Ovary (tissue), 9 donors: ENCODE results near the gene OR5D16. TPM values are rescaled to one million over a fixed set of nuclear protein-coding genes. Genes with fewer than 3 reads are reported as not detected.

ENCODE experiments used
- DNase-seq, 5 donors: peaks; one replicate each; pipeline ENCODE4 v3.0.0-alpha.2; 2019 to 2020
- H3K27ac ChIP-seq, 2 donors: fragments of 200-600 bp; one replicate each; pipeline versions ENCODE4 v1.5.1 to v1.8.0; 2019 to 2022
- H3K27me3 ChIP-seq: fragments of 200-600 bp; one replicate; pipeline ENCODE4 v1.8.0; 2022
- H3K36me3 ChIP-seq: fragments of 200-600 bp; sonication (generic); one replicate; pipeline ENCODE4 v1.5.1; 2019
- H3K4me1 ChIP-seq: one replicate; pipeline ENCODE4 v1.8.1; 2013; ENCODE audit warnings: mild to moderate bottlenecking, moderate library complexity; ENCODE audit not compliant: insufficient read depth
- H3K4me3 ChIP-seq: fragments of 200-600 bp; sonication (generic); one replicate; pipeline ENCODE4 v1.5.1; 2017
- H3K9me3 ChIP-seq, 2 donors: fragments of 200-600 bp in 1 of 2; sonication (generic) in 1 of 2; one replicate each; pipeline versions ENCODE4 v1.5.1 to v1.8.1; 2013 to 2019; ENCODE audit warnings: mild to moderate bottlenecking in 1 of 2, moderate library complexity in 1 of 2
- CTCF ChIP-seq, 3 donors: fragments of 450-650 bp in 2 of 3; fragments of 200-600 bp in 1 of 3; IDR thresholded peaks; one replicate each; pipeline versions ENCODE4 v1.5.1 to v1.8.0; 2016 to 2022; ENCODE audit warnings: antibody characterized with exemption in 3 of 3, mild to moderate bottlenecking in 1 of 3
- EP300 ChIP-seq: sonication (generic); formaldehyde crosslinking; IDR thresholded peaks from one replicate; pipeline ENCODE4 v1.6.1; 2017; ENCODE audit warnings: antibody characterized with exemption
- POLR2A ChIP-seq: fragments of 450-650 bp; IDR thresholded peaks from one replicate; pipeline ENCODE4 v1.6.1; 2017; ENCODE audit warnings: antibody characterized with exemption, mild to moderate bottlenecking, moderate library complexity
- WGBS, 3 donors: extraction: QIAGEN DNeasy Blood & Tissue Kit in 1 of 3; methylation state at CpG; one replicate each; pipeline versions ENCODE4 v1.1.5 to v1.1.7; 2013 to 2017; 5-methylcytosine and 5-hydroxymethylcytosine counted together
- intact Hi-C, 4 donors: fragments of 100-400 bp; cut with DNase I; formaldehyde crosslinking; loops; one replicate each; pipeline versions ENCODE4 v1.11.0 to v1.15.1; 2022 to 2023
- polyA plus RNA-seq, 2 donors: library from polyadenylated mRNA; stranded (reverse); fragments of 200-250 nt in 1 of 2; fragments of 350-450 nt in 1 of 2; fragmentation: Illumina TruSeq in 1 of 2; extraction: RNeasy Lipid Tissue Mini Kit (QIAGEN cat#74804) in 1 of 2; gene quantifications; one replicate each; pipeline ENCODE4 v1.2.3, GENCODE V29; 2013 to 2014
- total RNA-seq, 7 donors: library from RNA; depleted of rRNA in 2 of 7; stranded (reverse); fragments of >200 nt in 2 of 7; fragmentation: NEBNext Ultra II Directional in 3 of 7; extraction: Animal tissue kit (Norgen Biotek cat#: 25700) in 3 of 7; gene quantifications; one replicate each; pipeline versions ENCODE4 v1.1.0 to v1.2.4, GENCODE V29; 2016 to 2023
- donor health status: DM: no; HTN: no; CAD: no; lungs with moderate emphysema.
- donor health status: DM: no; HTN: no; CAD: no.
- donor health status: Bipolar disorder and iron deficiency.
- donor health status: DM: yes; HTN: yes; CAD: no.
- donor health status: DM: no; HTN: no; CAD: no.
- donor health status: DM: yes; HTN: yes; CAD: no.

The OR5D16 gene
- total and polyA plus RNA-seq, 9 donors, result not detected

GRCh38 chr11:55811067-55811466 is 27.5 kb upstream of the OR5D16 start, which contains the start of gene OR5L1:
Gene OR5L1 (plus strand): TSS chr11:55811367. CDS start chr11:55811467, 100 bp downstream.
- Histone ChIP-seq H3K27ac (no peak within 1 kb of the TSS), H3K4me1 (no peaks in the 10 kb centered on the region), H3K9me3 (no peaks in the 10 kb centered on the region), H3K36me3 (no peaks in the 10 kb centered on the region), H3K4me3 (no peak within 1 kb of the TSS), H3K27me3 (no peaks in the 10 kb centered on the region)
- intact Hi-C loops, result no loop called here
- WGBS, 3 donors, result 42 to 88% (median 85%) methylated on average over 1 of the region's 1 CpG
- no peak for TF ChIP-seq EP300
- TF ChIP-seq CTCF (IDR thresholded peaks at IDR 0.05), result no peak
- no peak for TF ChIP-seq POLR2A
- DNase-seq, result no peak

- Histone ChIP-seq H3K27ac (no peak within 1 kb of the TSS), H3K4me3 (no peak within 1 kb of the TSS), H3K4me1 (no peaks in the 10 kb centered on the region), H3K9me3 (no peaks in the 10 kb centered on the region), H3K27me3 (no peaks in the 10 kb centered on the region), H3K36me3 (no peaks in the 10 kb centered on the region)
- intact Hi-C loops, result no loop called here
- TF ChIP-seq POLR2A (no peak), CTCF (IDR thresholded peaks at IDR 0.05) (no peak), EP300 (no peak)
- DNase-seq, result no peak
- WGBS, 3 donors, result 80 to 82% (median 80%) methylated on average over 5 of the region's 5 CpGs
These were observed 19.2 kb upstream of the OR5D16 start, which contains the start of gene OR5D18 for GRCh38 chr11:55819330-55819729. Gene OR5D18 (plus strand): TSS chr11:55819630. CDS start chr11:55819630, 0 bp downstream.

GRCh38 chr11:55826919-55827318 is 11.6 kb upstream of the OR5D16 start, which contains the start of gene OR5L2:
Gene OR5L2 (plus strand): TSS chr11:55827219. CDS start chr11:55827219, 0 bp downstream.
- H3K36me3 ChIP-seq, result no peaks in the 10 kb centered on the region
- no peak within 1 kb of the TSS for H3K27ac ChIP-seq
- no peaks in the 10 kb centered on the region for H3K9me3 ChIP-seq
- intact Hi-C loops, result no loop called here
- TF ChIP-seq EP300 (no peak), CTCF (IDR thresholded peaks at IDR 0.05) (no peak), POLR2A (no peak)
- no peaks in the 10 kb centered on the region for H3K27me3 ChIP-seq
- DNase-seq, result no peak
- H3K4me3 ChIP-seq, result no peak within 1 kb of the TSS
- no peaks in the 10 kb centered on the region for H3K4me1 ChIP-seq

GRCh38 chr11:55847453-55847852 is 8.9 kb downstream of the OR5D16 start:
- Histone ChIP-seq H3K9me3 (no peaks in the 10 kb centered on the region), H3K27me3 (no peaks in the 10 kb centered on the region), H3K4me1 (no peaks in the 10 kb centered on the region), H3K27ac (no peak overlapping the region), H3K36me3 (no peaks in the 10 kb centered on the region), H3K4me3 (no peak overlapping the region)
- 38 to 47% (median 45%) methylated on average over 2 of the region's 2 CpGs for WGBS, 3 donors
- intact Hi-C loops, result no loop called here
- DNase-seq, result no peak
- TF ChIP-seq POLR2A (no peak), EP300 (no peak), CTCF (IDR thresholded peaks at IDR 0.05) (no peak)

GRCh38 chr11:55849037-55849436 is 10.5 kb downstream of the OR5D16 start:
- DNase-seq, result no peak
- intact Hi-C loops, result no loop called here
- no peaks in the 10 kb centered on the region for H3K36me3 ChIP-seq

More at GRCh38 chr11:55849037-55849436, 10.5 kb downstream of the OR5D16 start:
- no peak overlapping the region for H3K4me3 ChIP-seq
- no peaks in the 10 kb centered on the region for H3K27me3 ChIP-seq
- TF ChIP-seq EP300, result no peak
- TF ChIP-seq POLR2A, result no peak
- H3K9me3 ChIP-seq, result no peaks in the 10 kb centered on the region
- no peak overlapping the region for H3K27ac ChIP-seq
- no peaks in the 10 kb centered on the region for H3K4me1 ChIP-seq
